SK-N-SH (cell line): ENCODE measurements around the gene MRPL51.

Experiments used
- CTCF ChIP-seq: fragments of 200-600 bp; sonication (generic); IDR thresholded peaks from 2 replicates; pipeline ENCODE4 v1.6.1; 2017; ENCODE audit warnings: antibody characterized with exemption, mild to moderate bottlenecking, moderate library complexity
- EP300 ChIP-seq, 2 experiments: IDR thresholded peaks; 2 replicates each; pipeline versions ENCODE4 v1.4.0 to v1.6.1; 2012; ENCODE audit warnings: borderline replicate concordance in 1 of 2, low read depth in 1 of 2, low read length in 1 of 2
- FOSL2 ChIP-seq: IDR thresholded peaks from 2 replicates; pipeline ENCODE4 v1.4.0; 2012; ENCODE audit warnings: low read depth, mild to moderate bottlenecking, moderate library complexity, borderline replicate concordance
- MAX ChIP-seq: IDR thresholded peaks from 2 replicates; pipeline ENCODE4 v1.4.0; 2012; ENCODE audit warnings: low read depth
- RAD21 ChIP-seq: IDR thresholded peaks from 2 replicates; pipeline ENCODE4 v1.6.1; 2012; ENCODE audit warnings: mild to moderate bottlenecking, low read length
- USF1 ChIP-seq: IDR thresholded peaks from 2 replicates; pipeline ENCODE4 v1.4.0; 2012; ENCODE audit warnings: low read depth, borderline replicate concordance
- USF2 ChIP-seq: fragments of 150-350 bp; IDR thresholded peaks from 2 replicates; pipeline ENCODE4 v1.6.1; 2017; ENCODE audit warnings: antibody characterized with exemption, low read length, low read depth, borderline replicate concordance

GRCh38 chr12:6443361-6443983 lies 49.6 kb downstream of the MRPL51 start:
- TF ChIP-seq USF2 (no peak), EP300 (IDR thresholded peaks at IDR 0.05; ENCODE audit: borderline replicate concordance in 1 of 2, low read depth in 1 of 2, low read length in 1 of 2) (no peak), CTCF (no peak), RAD21 (no peak), FOSL2 (no peak), MAX (no peak), USF1 (no peak)
